HepG2 (cell line): Measurements from ENCODE around the gene ERCC6. TPM values are rescaled to one million over a fixed set of nuclear protein-coding genes. Genes with fewer than 3 reads are reported as not detected.

Source experiments
- ARNTL ChIP-seq: sonication (generic); formaldehyde crosslinking; IDR thresholded peaks from 2 replicates; pipeline ENCODE4 v1.4.0; 2020; ENCODE audit warnings: mild to moderate bottlenecking, missing genetic modification reagents
- NFRKB ChIP-seq: fragments of 450-650 bp; IDR thresholded peaks from 2 replicates; pipeline ENCODE4 v1.6.1; 2017
- ZNF556 ChIP-seq: sonication (generic); formaldehyde crosslinking; IDR thresholded peaks from 2 replicates; pipeline ENCODE4 v1.4.0; 2020; ENCODE audit warnings: mild to moderate bottlenecking, missing genetic modification reagents, borderline replicate concordance
- ZNF614 ChIP-seq: IDR thresholded peaks from 2 replicates; pipeline ENCODE4 v1.6.1; 2018; ENCODE audit warnings: missing biosample characterization, missing genetic modification reagents, inconsistent platforms, borderline replicate concordance
- ZNF616 ChIP-seq: sonication (generic); formaldehyde crosslinking; IDR thresholded peaks from 2 replicates; pipeline ENCODE4 v1.5.0; 2020; ENCODE audit warnings: low read depth, mild to moderate bottlenecking, missing genetic modification reagents
- polyA plus RNA-seq, 8 experiments: library from polyadenylated mRNA; depleted of rRNA in 3 of 8; stranded (reverse) in 7 of 8; unstranded in 1 of 8; fragments of >200 nt; fragmentation: Illumina TruSeq in 4 of 8; extraction: Trizol in 4 of 8; gene quantifications; 2 replicates each; pipeline versions ENCODE4 v1.2.1 to v1.2.3, GENCODE V29; 2011 to 2016; ENCODE audit warnings: low read depth in 4 of 8, missing spikeins in 1 of 8, mixed read lengths in 1 of 8; ENCODE audit not compliant: insufficient read depth in 1 of 8
- total RNA-seq, 5 experiments: library from RNA; depleted of rRNA; stranded (reverse); fragments of >200 nt; fragmentation: Illumina TruSeq; extraction: Trizol; gene quantifications; 2 replicates each; pipeline ENCODE4 v1.2.3, GENCODE V29; 2016; ENCODE audit warnings: low read depth in 1 of 5
- TF ChIP-seq, protein P1 (sequence below): sonication (generic); formaldehyde crosslinking; IDR thresholded peaks from 2 replicates; pipeline ENCODE4 v1.4.0; 2020; ENCODE audit warnings: mild to moderate bottlenecking, missing genetic modification reagents
- TF ChIP-seq, protein P2 (sequence below): sonication (generic); formaldehyde crosslinking; IDR thresholded peaks from 2 replicates; pipeline ENCODE4 v1.4.0; 2020; ENCODE audit warnings: missing genetic modification reagents; ENCODE audit errors: not compliant biosample characterization
- TF ChIP-seq, protein P3 (sequence below): sonication (generic); formaldehyde crosslinking; IDR thresholded peaks from 2 replicates; pipeline ENCODE4 v1.5.1; 2020; ENCODE audit warnings: missing genetic modification reagents, mild to moderate bottlenecking, borderline replicate concordance
- TF ChIP-seq, protein P4 (sequence below): sonication (generic); formaldehyde crosslinking; IDR thresholded peaks from 2 replicates; pipeline ENCODE4 v1.4.0; 2020; ENCODE audit warnings: missing genetic modification reagents, mild to moderate bottlenecking, borderline replicate concordance
- TF ChIP-seq, protein P5 (sequence below): sonication (generic); formaldehyde crosslinking; IDR thresholded peaks from 2 replicates; pipeline ENCODE4 v1.4.0; 2020; ENCODE audit warnings: mild to moderate bottlenecking, missing genetic modification reagents, borderline replicate concordance

The ERCC6 gene
- total and polyA plus RNA-seq, 2 of the 13 experiments (the other 11 are each of a cell fraction or from before 2014, with no cell fraction given), result 5.1 to 9.8 TPM

DNA sequence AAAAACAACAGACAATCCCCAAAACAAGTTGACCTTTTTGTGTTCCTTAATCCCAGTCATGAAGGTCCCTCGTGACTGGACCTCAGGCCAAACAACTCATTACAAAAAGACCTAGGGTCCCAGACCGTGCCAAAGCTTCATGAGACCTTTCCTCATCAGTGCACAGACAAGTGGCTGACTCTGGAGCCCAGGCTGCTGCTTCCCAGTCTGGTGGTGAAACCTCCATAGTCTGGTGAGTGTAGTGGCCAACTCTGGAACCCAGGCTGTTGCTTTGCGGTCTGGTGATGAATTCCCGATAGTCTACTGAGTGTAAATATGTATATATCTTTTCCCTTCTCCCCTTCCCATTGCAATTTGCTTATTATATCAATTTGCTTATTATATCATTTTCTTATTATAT, 49.1 kb upstream of the ERCC6 start (continued):
- TF ChIP-seq, protein P1, sequence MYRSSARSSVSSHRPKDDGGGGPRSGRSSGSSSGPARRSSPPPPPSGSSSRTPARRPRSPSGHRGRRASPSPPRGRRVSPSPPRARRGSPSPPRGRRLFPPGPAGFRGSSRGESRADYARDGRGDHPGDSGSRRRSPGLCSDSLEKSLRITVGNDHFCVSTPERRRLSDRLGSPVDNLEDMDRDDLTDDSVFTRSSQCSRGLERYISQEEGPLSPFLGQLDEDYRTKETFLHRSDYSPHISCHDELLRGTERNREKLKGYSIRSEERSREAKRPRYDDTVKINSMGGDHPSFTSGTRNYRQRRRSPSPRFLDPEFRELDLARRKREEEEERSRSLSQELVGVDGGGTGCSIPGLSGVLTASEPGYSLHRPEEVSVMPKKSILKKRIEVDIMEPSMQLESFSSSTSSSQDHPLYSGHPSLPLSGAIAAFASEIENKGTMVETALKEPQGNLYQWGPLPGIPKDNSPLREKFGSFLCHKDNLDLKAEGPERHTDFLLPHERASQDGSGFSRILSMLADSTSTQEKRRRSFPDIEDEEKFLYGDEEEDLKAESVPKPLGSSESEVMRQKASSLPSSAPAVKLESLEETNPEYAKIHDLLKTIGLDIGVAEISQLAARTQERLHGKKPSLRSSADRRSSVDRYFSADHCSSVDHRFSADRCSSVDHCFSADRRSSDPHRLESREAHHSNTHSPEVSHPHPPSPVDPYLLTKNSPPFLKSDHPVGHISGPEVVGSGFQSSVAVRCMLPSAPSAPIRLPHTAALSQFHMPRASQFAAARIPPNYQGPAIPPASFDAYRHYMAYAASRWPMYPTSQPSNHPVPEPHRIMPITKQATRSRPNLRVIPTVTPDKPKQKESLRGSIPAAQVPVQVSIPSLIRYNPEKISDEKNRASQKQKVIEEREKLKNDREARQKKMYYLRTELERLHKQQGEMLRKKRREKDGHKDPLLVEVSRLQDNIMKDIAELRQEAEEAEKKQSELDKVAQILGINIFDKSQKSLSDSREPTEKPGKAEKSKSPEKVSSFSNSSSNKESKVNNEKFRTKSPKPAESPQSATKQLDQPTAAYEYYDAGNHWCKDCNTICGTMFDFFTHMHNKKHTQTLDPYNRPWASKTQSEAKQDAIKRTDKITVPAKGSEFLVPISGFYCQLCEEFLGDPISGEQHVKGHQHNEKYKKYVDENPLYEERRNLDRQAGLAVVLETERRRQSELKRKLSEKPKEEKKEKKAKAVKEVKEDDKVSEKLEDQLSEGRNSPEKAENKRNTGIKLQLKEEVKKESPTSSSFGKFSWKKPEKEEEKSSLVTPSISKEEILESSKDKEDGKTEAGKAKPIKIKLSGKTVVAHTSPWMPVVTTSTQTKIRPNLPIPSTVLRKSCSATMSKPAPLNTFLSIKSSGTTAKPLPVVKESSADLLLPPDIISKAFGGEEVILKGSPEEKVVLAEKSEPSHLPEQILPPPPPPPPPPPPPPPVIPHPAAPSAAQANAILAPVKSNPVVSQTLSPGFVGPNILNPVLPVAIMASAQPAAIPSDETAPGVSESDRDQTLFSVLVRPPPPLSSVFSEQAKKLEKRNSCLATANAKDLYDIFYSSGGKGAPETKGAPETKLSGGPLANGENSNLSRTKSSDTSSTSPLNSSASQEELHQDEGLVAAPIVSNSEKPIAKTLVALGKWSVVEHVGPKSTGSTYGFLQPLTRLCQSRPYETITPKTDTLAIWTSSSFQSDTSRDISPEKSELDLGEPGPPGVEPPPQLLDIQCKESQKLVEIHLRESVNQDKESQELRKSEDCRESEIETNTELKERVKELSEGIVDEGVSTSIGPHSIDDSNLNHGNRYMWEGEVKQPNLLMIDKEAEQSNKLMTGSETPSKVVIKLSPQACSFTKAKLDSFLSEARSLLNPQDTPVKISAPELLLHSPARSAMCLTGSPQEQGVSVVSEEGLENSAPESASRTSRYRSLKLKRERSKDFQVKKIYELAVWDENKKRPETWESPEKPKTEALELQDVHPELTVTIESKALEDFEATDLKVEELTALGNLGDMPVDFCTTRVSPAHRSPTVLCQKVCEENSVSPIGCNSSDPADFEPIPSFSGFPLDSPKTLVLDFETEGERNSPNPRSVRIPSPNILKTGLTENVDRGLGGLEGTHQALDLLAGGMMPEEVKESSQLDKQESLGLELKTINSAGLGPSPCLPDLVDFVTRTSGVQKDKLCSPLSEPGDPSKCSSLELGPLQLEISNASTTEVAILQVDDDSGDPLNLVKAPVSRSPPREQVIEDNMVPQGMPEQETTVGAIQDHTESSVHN (CRISPR knock-in tag), result no peak
- TF ChIP-seq ZNF556, result no peak
- TF ChIP-seq ZNF616 (CRISPR knock-in tag), result no peak
- TF ChIP-seq, protein P2, sequence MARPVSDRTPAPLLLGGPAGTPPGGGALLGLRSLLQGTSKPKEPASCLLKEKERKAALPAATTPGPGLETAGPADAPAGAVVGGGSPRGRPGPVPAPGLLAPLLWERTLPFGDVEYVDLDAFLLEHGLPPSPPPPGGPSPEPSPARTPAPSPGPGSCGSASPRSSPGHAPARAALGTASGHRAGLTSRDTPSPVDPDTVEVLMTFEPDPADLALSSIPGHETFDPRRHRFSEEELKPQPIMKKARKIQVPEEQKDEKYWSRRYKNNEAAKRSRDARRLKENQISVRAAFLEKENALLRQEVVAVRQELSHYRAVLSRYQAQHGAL (CRISPR knock-in tag), result no peak
- TF ChIP-seq ARNTL, result no peak
- no peak for TF ChIP-seq ZNF614
- TF ChIP-seq, protein P3, sequence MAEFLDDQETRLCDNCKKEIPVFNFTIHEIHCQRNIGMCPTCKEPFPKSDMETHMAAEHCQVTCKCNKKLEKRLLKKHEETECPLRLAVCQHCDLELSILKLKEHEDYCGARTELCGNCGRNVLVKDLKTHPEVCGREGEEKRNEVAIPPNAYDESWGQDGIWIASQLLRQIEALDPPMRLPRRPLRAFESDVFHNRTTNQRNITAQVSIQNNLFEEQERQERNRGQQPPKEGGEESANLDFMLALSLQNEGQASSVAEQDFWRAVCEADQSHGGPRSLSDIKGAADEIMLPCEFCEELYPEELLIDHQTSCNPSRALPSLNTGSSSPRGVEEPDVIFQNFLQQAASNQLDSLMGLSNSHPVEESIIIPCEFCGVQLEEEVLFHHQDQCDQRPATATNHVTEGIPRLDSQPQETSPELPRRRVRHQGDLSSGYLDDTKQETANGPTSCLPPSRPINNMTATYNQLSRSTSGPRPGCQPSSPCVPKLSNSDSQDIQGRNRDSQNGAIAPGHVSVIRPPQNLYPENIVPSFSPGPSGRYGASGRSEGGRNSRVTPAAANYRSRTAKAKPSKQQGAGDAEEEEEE, result no peak
- TF ChIP-seq, protein P4, sequence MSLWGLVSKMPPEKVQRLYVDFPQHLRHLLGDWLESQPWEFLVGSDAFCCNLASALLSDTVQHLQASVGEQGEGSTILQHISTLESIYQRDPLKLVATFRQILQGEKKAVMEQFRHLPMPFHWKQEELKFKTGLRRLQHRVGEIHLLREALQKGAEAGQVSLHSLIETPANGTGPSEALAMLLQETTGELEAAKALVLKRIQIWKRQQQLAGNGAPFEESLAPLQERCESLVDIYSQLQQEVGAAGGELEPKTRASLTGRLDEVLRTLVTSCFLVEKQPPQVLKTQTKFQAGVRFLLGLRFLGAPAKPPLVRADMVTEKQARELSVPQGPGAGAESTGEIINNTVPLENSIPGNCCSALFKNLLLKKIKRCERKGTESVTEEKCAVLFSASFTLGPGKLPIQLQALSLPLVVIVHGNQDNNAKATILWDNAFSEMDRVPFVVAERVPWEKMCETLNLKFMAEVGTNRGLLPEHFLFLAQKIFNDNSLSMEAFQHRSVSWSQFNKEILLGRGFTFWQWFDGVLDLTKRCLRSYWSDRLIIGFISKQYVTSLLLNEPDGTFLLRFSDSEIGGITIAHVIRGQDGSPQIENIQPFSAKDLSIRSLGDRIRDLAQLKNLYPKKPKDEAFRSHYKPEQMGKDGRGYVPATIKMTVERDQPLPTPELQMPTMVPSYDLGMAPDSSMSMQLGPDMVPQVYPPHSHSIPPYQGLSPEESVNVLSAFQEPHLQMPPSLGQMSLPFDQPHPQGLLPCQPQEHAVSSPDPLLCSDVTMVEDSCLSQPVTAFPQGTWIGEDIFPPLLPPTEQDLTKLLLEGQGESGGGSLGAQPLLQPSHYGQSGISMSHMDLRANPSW (CRISPR knock-in tag), result no peak
- TF ChIP-seq, protein P5, sequence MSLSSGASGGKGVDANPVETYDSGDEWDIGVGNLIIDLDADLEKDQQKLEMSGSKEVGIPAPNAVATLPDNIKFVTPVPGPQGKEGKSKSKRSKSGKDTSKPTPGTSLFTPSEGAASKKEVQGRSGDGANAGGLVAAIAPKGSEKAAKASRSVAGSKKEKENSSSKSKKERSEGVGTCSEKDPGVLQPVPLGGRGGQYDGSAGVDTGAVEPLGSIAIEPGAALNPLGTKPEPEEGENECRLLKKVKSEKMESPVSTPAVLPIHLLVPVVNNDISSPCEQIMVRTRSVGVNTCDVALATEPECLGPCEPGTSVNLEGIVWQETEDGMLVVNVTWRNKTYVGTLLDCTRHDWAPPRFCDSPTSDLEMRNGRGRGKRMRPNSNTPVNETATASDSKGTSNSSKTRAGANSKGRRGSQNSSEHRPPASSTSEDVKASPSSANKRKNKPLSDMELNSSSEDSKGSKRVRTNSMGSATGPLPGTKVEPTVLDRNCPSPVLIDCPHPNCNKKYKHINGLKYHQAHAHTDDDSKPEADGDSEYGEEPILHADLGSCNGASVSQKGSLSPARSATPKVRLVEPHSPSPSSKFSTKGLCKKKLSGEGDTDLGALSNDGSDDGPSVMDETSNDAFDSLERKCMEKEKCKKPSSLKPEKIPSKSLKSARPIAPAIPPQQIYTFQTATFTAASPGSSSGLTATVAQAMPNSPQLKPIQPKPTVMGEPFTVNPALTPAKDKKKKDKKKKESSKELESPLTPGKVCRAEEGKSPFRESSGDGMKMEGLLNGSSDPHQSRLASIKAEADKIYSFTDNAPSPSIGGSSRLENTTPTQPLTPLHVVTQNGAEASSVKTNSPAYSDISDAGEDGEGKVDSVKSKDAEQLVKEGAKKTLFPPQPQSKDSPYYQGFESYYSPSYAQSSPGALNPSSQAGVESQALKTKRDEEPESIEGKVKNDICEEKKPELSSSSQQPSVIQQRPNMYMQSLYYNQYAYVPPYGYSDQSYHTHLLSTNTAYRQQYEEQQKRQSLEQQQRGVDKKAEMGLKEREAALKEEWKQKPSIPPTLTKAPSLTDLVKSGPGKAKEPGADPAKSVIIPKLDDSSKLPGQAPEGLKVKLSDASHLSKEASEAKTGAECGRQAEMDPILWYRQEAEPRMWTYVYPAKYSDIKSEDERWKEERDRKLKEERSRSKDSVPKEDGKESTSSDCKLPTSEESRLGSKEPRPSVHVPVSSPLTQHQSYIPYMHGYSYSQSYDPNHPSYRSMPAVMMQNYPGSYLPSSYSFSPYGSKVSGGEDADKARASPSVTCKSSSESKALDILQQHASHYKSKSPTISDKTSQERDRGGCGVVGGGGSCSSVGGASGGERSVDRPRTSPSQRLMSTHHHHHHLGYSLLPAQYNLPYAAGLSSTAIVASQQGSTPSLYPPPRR (CRISPR knock-in tag), result no peak
- no peak for TF ChIP-seq NFRKB
